Left ventricle myocardium inferior (tissue), 1 donor: ENCODE results near the gene IL17C. TPM values are rescaled to one million over a fixed set of nuclear protein-coding genes. Genes with fewer than 3 reads are reported as not detected.

Source experiments
- DNase-seq: peaks from one replicate; pipeline ENCODE4 v3.0.0-alpha.2; 2020
- H3K27ac ChIP-seq: fragments of 200-600 bp; replicated peaks from 2 replicates; pipeline ENCODE4 v1.8.0; 2021
- H3K27me3 ChIP-seq: fragments of 200-600 bp; 2 replicates; pipeline ENCODE4 v1.8.0; 2021; ENCODE audit warnings: low read depth
- H3K36me3 ChIP-seq: fragments of 200-600 bp; 2 replicates; pipeline ENCODE4 v1.8.0; 2021
- H3K4me1 ChIP-seq: fragments of 200-600 bp; 2 replicates; pipeline ENCODE4 v1.8.0; 2021
- H3K4me3 ChIP-seq: fragments of 200-600 bp; 2 replicates; pipeline ENCODE4 v1.8.0; 2021; ENCODE audit warnings: mild to moderate bottlenecking, moderate library complexity
- H3K9me3 ChIP-seq: fragments of 200-600 bp; replicated peaks from 2 replicates; pipeline ENCODE4 v1.8.0; 2021
- intact Hi-C: fragments of 100-400 bp; cut with micrococcal nuclease; formaldehyde crosslinking; loops from one replicate; pipeline ENCODE4 v1.11.0; 2022
- total RNA-seq: library from RNA; stranded (reverse); fragmentation: NEBNext Ultra II Directional; extraction: Animal tissue kit (Norgen Biotek cat#: 25700); gene quantifications from one replicate; pipeline ENCODE4 v1.2.1, GENCODE V29; 2021
- TF ChIP-seq, protein P1 (sequence below): fragments of 200-600 bp; IDR thresholded peaks from 2 replicates; pipeline ENCODE4 v1.8.0; 2021; ENCODE audit warnings: antibody characterized with exemption, mild to moderate bottlenecking, borderline replicate concordance
- donor health status: DM: no; HTN: yes; CAD: no; lungs with severe emphysema.

Gene IL17C
- total RNA-seq, 1 donor from 2014 or later: not detected

DNA sequence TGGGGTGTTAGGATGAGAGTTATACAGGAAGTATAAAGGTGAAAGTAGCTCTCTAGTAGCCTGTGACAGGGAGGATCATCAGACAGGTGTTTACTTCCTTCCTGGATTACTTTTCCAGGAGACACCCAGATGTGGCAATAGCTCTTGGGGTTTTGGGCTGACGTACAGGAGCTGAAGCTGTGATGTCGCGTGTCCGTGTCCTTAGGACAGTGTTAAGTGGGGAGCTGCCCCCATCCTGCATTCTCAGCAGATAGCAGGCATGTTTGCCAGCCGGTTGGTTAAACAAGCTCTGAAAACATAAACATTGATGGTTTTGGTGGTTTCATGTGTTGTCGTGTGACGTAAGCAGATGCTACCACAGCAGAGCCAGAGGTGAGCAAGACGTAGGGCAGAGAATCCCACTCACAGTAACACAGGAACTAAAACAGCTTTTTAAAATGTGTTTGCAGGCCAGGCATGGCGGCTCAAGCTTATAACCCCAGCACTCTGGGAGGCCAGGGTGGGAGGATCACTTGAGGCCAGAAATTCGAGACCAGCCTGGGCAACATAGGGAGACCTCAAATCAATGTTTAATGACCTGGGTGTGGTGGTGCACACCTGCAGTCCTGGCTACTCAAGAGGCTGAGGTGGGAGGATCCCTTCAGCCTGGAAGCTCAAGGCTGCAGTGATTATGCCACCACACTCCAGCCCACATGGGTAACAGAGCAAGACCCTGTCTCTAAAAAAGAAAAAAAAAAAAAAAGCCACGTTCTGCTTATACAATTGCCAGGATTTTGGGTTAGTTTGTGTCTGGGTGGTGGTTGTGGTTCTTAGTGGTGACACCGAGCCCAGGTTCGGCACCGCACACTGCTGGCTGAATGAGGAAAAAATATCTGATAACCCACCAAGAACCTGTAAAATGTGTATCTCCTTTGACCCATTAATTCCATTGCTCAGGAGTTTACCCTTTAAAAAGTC lies 18.2 kb upstream of the IL17C start:
- Histone ChIP-seq H3K9me3 (no peaks in the 10 kb centered on the region), H3K27me3 (no peaks in the 10 kb centered on the region), H3K4me3 (no peak overlapping the region), H3K36me3 (peaks cover 38% of the 10 kb centered on the region), H3K27ac (no peak overlapping the region), H3K4me1 (peaks cover 34% of the 10 kb centered on the region)
- no peak for DNase-seq
- intact Hi-C loops: no loop called here
- TF ChIP-seq, protein P1, sequence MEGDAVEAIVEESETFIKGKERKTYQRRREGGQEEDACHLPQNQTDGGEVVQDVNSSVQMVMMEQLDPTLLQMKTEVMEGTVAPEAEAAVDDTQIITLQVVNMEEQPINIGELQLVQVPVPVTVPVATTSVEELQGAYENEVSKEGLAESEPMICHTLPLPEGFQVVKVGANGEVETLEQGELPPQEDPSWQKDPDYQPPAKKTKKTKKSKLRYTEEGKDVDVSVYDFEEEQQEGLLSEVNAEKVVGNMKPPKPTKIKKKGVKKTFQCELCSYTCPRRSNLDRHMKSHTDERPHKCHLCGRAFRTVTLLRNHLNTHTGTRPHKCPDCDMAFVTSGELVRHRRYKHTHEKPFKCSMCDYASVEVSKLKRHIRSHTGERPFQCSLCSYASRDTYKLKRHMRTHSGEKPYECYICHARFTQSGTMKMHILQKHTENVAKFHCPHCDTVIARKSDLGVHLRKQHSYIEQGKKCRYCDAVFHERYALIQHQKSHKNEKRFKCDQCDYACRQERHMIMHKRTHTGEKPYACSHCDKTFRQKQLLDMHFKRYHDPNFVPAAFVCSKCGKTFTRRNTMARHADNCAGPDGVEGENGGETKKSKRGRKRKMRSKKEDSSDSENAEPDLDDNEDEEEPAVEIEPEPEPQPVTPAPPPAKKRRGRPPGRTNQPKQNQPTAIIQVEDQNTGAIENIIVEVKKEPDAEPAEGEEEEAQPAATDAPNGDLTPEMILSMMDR: no peak

DNA sequence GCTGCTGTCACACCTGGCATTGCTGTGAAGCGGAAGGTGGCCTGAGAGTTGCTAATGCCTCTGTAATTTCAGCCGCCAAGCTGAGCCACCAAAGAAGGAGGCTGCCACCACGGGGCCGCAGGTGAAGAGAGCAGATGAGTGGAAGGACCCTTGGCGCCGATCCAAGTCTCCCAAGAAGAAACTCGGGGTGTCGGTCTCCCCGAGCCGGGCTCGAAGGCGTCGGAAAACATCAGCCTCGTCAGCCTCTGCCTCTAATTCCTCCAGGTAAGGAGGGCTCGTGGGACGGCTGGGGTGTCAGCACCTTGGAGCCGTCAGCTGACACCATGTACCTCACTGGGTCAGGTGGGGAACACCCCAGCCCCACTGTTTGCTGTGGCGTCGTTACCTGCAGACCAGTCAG lies 16.2 kb upstream of the IL17C start:
- intact Hi-C loops: no loop called here
- no peak overlapping the region for H3K27ac ChIP-seq
- H3K27me3 ChIP-seq: no peaks in the 10 kb centered on the region
- no peak overlapping the region for H3K4me3 ChIP-seq
- H3K9me3 ChIP-seq: no peaks in the 10 kb centered on the region
- no peak for DNase-seq
- TF ChIP-seq, protein P1: no peak
- H3K4me1 ChIP-seq: peaks cover 21% of the 10 kb centered on the region
- peaks cover 57% of the 10 kb centered on the region for H3K36me3 ChIP-seq

DNA sequence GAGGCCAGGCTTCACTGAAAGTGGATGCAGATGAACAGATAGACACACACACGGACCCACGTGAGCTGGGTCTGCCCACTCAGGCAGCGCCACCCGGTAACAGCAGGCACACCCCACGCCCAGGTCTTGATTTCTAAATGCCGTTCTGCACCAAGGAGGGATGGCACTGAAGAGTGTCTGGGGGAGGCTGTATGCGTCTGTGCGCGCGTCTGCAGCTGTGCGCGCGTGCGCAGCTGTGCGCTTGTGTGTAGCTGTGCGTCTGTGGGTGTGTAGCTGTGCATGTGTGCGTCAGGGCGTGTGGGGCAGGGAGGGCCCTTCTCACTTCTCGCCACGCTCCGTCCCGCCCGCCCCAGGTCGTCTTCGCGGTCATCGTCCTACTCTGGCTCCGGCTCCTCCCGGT lies 15.5 kb upstream of the IL17C start:
- Histone ChIP-seq H3K4me3 (no peak overlapping the region), H3K27me3 (no peaks in the 10 kb centered on the region), H3K27ac (no peak overlapping the region), H3K9me3 (no peaks in the 10 kb centered on the region), H3K4me1 (peaks cover 23% of the 10 kb centered on the region), H3K36me3 (peaks cover 63% of the 10 kb centered on the region)
- DNase-seq: no peak
- TF ChIP-seq, protein P1: no peak
- intact Hi-C loops: no loop called here

DNA sequence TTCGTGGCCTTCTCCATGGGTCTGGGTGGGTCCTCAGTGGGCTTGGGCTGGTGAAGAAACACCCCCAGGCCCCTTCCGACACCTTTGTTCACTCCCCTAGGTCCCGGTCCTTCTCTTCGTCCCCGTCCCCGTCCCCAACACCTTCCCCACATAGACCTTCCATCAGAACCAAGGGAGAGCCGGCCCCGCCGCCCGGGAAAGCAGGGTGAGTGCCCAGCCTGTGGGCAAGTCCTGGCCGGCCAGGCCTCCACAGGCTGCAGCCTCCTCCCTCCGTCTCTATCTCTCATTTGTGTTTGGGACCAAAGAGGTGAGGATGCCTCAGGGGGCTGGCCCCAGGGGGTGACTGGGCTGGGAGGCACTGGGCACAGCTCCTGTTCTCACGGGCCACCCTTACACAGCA lies 14.5 kb upstream of the IL17C start:
- intact Hi-C loops: no loop called here
- TF ChIP-seq, protein P1: no peak
- Histone ChIP-seq H3K9me3 (no peaks in the 10 kb centered on the region), H3K27ac (no peak overlapping the region), H3K36me3 (peaks cover 68% of the 10 kb centered on the region), H3K4me3 (no peak overlapping the region), H3K4me1 (peaks cover 24% of the 10 kb centered on the region), H3K27me3 (no peaks in the 10 kb centered on the region)
- no peak for DNase-seq

DNA sequence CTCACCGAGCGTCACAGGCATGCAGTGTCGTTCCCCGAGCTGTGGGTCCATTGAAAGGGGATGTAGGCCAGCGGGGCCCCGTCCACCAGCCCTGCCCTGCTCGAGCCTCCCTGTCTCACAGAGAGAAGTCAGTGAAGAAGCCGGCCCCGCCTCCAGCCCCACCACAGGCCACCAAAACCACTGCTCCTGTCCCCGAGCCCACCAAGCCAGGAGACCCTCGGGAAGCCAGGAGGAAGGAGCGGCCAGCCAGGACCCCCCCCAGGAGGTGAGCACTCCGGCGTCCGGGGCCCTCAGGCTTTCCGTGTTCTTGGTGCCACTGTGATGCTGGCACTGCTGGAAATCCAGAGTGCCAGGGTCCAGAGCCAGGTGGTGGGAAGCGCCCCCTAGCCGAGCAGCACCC lies 13.9 kb upstream of the IL17C start:
- H3K9me3 ChIP-seq: no peaks in the 10 kb centered on the region
- H3K36me3 ChIP-seq: peaks cover 66% of the 10 kb centered on the region
- DNase-seq: no peak
- peaks cover 24% of the 10 kb centered on the region for H3K4me1 ChIP-seq
- H3K27ac ChIP-seq: no peak overlapping the region
- TF ChIP-seq, protein P1: no peak
- intact Hi-C loops: no loop called here
- H3K27me3 ChIP-seq: no peaks in the 10 kb centered on the region
- H3K4me3 ChIP-seq: no peak overlapping the region
